ENCODE data around the gene SMARCB1.

DNA sequence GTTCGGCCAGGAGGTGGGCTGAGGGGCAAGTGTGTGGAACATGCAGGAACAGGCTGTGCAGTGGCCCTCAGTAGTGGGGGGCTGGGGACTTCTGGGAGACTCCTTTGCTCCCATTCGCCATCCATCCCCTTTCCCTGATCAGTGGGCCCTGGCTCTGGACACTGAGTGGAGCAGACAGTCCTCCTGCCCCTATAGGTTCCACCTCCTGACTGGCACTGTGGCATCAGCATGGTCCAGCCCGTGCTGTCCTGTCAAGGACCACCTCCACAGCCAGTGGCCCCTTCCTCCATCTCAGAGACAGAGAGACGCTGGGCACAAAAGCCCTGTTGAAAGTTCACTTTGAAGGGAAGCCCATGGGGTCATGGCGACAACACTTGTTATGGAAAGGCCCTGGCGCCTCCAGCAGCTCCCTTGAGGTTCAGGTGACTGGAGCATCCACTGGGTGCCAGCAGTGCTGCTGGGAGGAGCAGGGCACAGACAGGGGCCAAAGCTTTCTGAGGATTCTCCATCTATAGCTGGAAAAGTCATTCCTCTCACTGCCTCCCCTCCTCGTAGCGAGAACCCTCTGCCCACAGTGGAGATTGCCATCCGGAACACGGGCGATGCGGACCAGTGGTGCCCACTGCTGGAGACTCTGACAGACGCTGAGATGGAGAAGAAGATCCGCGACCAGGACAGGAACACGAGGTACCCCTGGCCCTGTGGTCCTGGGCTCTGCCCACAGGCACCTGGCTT lies 46.4 kb downstream of the SMARCB1 start:
- TF ChIP-seq, protein P1, sequence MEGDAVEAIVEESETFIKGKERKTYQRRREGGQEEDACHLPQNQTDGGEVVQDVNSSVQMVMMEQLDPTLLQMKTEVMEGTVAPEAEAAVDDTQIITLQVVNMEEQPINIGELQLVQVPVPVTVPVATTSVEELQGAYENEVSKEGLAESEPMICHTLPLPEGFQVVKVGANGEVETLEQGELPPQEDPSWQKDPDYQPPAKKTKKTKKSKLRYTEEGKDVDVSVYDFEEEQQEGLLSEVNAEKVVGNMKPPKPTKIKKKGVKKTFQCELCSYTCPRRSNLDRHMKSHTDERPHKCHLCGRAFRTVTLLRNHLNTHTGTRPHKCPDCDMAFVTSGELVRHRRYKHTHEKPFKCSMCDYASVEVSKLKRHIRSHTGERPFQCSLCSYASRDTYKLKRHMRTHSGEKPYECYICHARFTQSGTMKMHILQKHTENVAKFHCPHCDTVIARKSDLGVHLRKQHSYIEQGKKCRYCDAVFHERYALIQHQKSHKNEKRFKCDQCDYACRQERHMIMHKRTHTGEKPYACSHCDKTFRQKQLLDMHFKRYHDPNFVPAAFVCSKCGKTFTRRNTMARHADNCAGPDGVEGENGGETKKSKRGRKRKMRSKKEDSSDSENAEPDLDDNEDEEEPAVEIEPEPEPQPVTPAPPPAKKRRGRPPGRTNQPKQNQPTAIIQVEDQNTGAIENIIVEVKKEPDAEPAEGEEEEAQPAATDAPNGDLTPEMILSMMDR (IDR thresholded peaks at IDR 0.05) = no peak
- no peak for TF ChIP-seq POLR2A (IDR thresholded peaks at IDR 0.05)

All from breast epithelium (tissue), 3 donors.